ENCODE results near the gene OTUB2. TPM values are rescaled to one million over a fixed set of nuclear protein-coding genes. Genes with fewer than 3 reads are reported as not detected.

Gene OTUB2
- total RNA-seq, 1 donor from 2014 or later = 1.9 TPM

DNA sequence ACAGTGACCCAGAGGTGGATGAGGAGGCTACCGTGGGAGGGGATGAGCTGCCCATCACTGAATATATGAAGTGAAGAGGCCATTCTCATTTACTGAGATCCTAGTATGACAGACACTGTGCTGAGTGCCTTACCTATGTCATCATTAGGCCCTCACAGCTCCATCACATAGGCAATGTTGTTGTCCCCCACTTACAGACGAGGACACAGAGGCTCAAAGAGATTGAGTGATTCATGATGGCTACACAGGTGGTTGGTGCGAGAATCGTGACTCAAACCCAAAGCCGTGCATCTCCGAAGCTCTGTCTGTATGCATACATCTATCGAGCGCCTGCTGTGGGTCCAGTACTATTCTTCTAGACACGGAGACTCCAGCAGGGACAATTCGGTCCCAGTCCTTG lies 34.9 kb upstream of the OTUB2 start:
- Mint-ChIP-seq H3K27ac (ENCODE audit: unreplicated experiment) (no peak overlapping the region), H3K27me3 (ENCODE audit: low read depth) (peaks cover 23% of the 10 kb centered on the region), H3K36me3 (ENCODE audit: low read depth) (no peaks in the 10 kb centered on the region), H3K4me1 (ENCODE audit: low read depth) (peaks cover 24% of the 10 kb centered on the region), H3K4me3 (ENCODE audit: unreplicated experiment) (no peak overlapping the region), H3K9me3 (ENCODE audit: low read depth) (no peaks in the 10 kb centered on the region)
- no peak for DNase-seq (ENCODE audit: low spot score)
- TF ChIP-seq, protein P1, sequence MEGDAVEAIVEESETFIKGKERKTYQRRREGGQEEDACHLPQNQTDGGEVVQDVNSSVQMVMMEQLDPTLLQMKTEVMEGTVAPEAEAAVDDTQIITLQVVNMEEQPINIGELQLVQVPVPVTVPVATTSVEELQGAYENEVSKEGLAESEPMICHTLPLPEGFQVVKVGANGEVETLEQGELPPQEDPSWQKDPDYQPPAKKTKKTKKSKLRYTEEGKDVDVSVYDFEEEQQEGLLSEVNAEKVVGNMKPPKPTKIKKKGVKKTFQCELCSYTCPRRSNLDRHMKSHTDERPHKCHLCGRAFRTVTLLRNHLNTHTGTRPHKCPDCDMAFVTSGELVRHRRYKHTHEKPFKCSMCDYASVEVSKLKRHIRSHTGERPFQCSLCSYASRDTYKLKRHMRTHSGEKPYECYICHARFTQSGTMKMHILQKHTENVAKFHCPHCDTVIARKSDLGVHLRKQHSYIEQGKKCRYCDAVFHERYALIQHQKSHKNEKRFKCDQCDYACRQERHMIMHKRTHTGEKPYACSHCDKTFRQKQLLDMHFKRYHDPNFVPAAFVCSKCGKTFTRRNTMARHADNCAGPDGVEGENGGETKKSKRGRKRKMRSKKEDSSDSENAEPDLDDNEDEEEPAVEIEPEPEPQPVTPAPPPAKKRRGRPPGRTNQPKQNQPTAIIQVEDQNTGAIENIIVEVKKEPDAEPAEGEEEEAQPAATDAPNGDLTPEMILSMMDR (IDR thresholded peaks at IDR 0.05) = no peak

DNA sequence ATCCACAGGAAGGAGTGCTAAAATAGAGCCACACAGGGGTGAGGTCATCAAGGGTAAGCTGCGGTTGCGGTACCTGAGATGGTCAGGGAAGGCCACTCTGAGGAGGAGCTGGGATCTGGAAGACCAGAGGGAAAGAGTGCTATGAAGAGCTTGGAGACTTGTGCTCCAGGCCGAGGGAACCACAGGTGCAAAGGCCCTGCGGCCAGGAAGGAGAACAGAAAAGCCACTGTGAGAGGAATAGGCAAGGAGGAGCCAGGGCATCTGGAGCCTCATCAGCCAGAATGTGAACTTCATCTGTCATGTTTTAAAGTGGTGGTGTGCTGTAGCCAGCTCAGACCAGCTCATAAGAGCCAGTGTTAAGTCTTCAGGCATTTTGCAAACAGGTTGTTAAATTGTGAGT lies 34.5 kb upstream of the OTUB2 start:
- peaks cover 22% of the 10 kb centered on the region for H3K4me1 Mint-ChIP-seq (ENCODE audit: low read depth)
- H3K27me3 Mint-ChIP-seq (ENCODE audit: low read depth) = peaks cover 23% of the 10 kb centered on the region
- TF ChIP-seq, protein P1 (IDR thresholded peaks at IDR 0.05) = no peak
- H3K9me3 Mint-ChIP-seq (ENCODE audit: low read depth) = no peaks in the 10 kb centered on the region
- H3K27ac Mint-ChIP-seq (ENCODE audit: unreplicated experiment) = no peak overlapping the region
- H3K36me3 Mint-ChIP-seq (ENCODE audit: low read depth) = no peaks in the 10 kb centered on the region
- H3K4me3 Mint-ChIP-seq (ENCODE audit: unreplicated experiment) = no peak overlapping the region
- no peak for DNase-seq (ENCODE audit: low spot score)

DNA sequence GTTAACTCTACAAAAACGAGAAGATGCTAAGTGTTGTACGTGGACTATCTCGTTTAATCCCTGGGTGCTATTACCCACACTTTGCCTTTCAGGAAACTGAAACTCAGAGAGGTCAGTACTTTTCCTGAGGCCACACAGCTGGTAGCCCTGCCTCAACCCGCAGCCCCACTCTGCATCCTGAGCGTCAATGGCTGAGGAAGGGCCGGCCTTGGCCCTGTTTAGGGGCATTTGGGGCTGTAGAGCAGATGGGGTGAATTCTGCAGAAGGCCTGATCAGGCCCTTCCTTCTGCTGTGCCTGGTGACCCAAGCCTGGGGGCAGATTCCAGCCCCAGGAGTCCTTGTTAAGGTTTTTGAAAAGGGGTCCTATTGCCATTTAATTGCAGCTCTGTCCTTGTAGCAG lies 32.8 kb upstream of the OTUB2 start:
- no peaks in the 10 kb centered on the region for H3K36me3 Mint-ChIP-seq (ENCODE audit: low read depth)

DNA sequence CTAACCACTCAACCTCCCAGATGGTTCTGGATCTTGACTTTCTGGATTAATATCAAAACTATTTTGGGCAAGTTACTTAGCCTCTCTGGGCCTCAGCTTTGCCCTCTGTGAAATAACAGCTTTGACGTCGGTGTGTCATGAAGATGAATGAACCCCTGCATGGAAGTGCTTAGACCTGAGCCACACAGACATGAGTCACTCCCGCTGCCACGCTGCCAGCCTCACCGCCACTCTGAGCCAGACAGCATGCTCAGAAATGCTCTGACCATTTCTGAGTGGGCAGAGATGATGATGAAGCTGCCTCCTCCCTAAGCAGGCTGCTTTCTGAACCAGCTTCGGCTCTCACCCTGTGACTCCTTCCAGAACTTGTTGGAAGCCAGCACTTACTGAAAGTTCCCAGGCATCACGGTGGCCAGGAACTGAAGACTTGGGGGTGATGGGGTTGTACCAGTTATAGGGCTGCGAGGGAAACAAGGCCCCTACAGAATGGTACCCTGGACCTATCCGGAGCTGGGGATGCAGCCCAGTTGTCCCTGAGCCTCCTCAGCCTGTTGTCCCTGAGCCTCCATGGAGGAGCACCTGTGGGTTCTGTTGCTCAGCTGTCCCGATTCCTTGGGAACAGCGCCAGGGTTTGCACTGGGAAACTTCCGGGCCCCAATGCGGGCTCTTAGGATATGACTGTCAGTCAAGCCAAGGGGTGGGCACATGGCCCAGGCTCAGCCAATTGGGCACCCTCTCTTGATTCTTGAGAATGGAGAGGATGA lies 31.0 kb upstream of the OTUB2 start:
- peaks cover 23% of the 10 kb centered on the region for H3K27me3 Mint-ChIP-seq (ENCODE audit: low read depth)
- H3K9me3 Mint-ChIP-seq (ENCODE audit: low read depth) = no peaks in the 10 kb centered on the region
- no peak overlapping the region for H3K4me3 Mint-ChIP-seq (ENCODE audit: unreplicated experiment)
- H3K27ac Mint-ChIP-seq (ENCODE audit: unreplicated experiment) = peak overlapping the region; percentile 41
- no peak for DNase-seq (ENCODE audit: low spot score)
- TF ChIP-seq, protein P1 (IDR thresholded peaks at IDR 0.05) = no peak
- no peaks in the 10 kb centered on the region for H3K36me3 Mint-ChIP-seq (ENCODE audit: low read depth)
- peaks cover 14% of the 10 kb centered on the region for H3K4me1 Mint-ChIP-seq (ENCODE audit: low read depth)

More for the DNA sequence above, 32.8 kb upstream of the OTUB2 start:
- Mint-ChIP-seq H3K4me1 (ENCODE audit: low read depth) (peaks cover 14% of the 10 kb centered on the region), H3K27me3 (ENCODE audit: low read depth) (peaks cover 23% of the 10 kb centered on the region), H3K9me3 (ENCODE audit: low read depth) (no peaks in the 10 kb centered on the region), H3K27ac (ENCODE audit: unreplicated experiment) (no peak overlapping the region), H3K4me3 (ENCODE audit: unreplicated experiment) (no peak overlapping the region)
- TF ChIP-seq, protein P1 (IDR thresholded peaks at IDR 0.05) = no peak
- no peak for DNase-seq (ENCODE audit: low spot score)

DNA sequence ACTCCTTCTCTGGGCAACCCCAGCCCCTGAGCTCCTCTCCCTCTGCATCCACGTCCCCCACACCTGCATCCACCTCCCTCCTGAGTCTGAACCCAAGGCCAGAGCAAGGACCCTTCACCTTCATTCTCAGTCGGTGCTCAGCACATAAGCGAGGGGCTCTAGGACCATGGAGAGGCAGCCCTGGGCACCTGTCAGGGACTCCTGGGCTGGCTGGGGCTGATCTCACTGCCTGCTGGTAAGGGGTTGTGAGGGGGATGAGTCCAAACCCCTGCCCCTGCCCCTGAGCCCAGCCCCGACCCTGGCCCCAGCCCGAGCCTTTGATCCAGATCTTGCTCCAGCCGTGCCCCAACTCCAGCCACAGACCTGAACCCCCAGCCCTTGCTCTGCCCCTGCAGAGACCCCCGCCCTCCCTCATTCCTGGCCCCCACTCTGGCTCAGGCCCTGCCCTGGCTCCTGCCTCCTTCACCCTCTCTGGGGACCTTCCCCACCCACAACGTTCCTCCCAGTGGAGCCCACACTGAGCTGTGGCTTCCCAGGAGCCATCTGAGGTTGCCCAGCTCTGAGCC lies 29.9 kb upstream of the OTUB2 start:
- H3K4me1 Mint-ChIP-seq (ENCODE audit: low read depth) = peaks cover 14% of the 10 kb centered on the region
- no peak for DNase-seq (ENCODE audit: low spot score)
- peaks cover 20% of the 10 kb centered on the region for H3K27me3 Mint-ChIP-seq (ENCODE audit: low read depth)
- no peaks in the 10 kb centered on the region for H3K36me3 Mint-ChIP-seq (ENCODE audit: low read depth)
- H3K9me3 Mint-ChIP-seq (ENCODE audit: low read depth) = no peaks in the 10 kb centered on the region
- H3K4me3 Mint-ChIP-seq (ENCODE audit: unreplicated experiment) = no peak overlapping the region
- H3K27ac Mint-ChIP-seq (ENCODE audit: unreplicated experiment) = no peak overlapping the region
- TF ChIP-seq, protein P1 (IDR thresholded peaks at IDR 0.05) = no peak
